ENCODE results near the gene KRT38. TPM values are rescaled to one million over a fixed set of nuclear protein-coding genes. Genes with fewer than 3 reads are reported as not detected.

KRT38 gene
- total RNA-seq, 1 donor from 2014 or later = not detected

DNA sequence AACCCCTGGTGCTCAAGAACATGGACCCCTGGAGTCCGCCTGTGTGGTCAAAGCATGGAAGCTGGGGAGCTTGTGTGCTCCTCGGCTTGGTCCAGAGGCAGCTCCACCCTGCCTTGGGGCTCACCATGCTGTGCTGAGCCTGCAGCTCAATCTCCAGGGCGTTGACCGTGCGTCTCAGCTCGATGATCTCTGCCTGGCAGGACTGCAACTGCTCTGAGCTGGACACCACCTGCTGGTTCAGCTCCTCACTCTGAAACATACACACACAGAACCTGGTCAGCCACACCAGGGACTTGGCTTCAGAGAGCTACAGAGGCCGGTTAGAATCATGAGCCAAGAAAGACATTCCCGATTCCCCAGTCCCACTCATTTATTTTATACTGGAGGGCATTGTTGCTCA is 37.5 kb upstream of the KRT38 start:
- Histone ChIP-seq H3K79me2 (ENCODE audit: low read depth) (no peaks in the 10 kb centered on the region), H2AFZ (replicated peaks) (no peak overlapping the region), H3K4me2 (no peak overlapping the region), H3K27ac (no peak overlapping the region), H3F3A (ENCODE audit: low read depth) (peaks cover under 1% of the 10 kb centered on the region), H3K9me3 (ENCODE audit: low read depth) (no peaks in the 10 kb centered on the region), H3K4me3 (no peak overlapping the region), H4K20me1 (ENCODE audit: low read depth) (no peaks in the 10 kb centered on the region), H3K27me3 (no peaks in the 10 kb centered on the region), H3K36me3 (no peaks in the 10 kb centered on the region), H3K4me1 (peaks cover 2% of the 10 kb centered on the region), H3K9ac (no peak overlapping the region)
- Mint-ChIP-seq H3K36me3 (no peaks in the 10 kb centered on the region), H3K4me1 (peaks cover under 1% of the 10 kb centered on the region), H3K9me3 (peaks cover 2% of the 10 kb centered on the region), H3K27me3 (ENCODE audit: insufficient read depth, low read depth) (no peaks in the 10 kb centered on the region), H3K4me3 (no peak overlapping the region), H3K27ac (no peak overlapping the region)
- TF ChIP-seq CTCF (IDR thresholded peaks at IDR 0.05) (no peak), EZH2 (IDR thresholded peaks at IDR 0.05) (no peak), EZH2phosphoT487 (IDR thresholded peaks at IDR 0.05) (no peak)
- DNase-seq (ENCODE audit: low spot score) = no peak

GRCh38 chr17:41476866-41477815 is 36.4 kb upstream of the KRT38 start:
- H2AFZ ChIP-seq (replicated peaks) = no peak overlapping the region
- H3K27ac Mint-ChIP-seq = no peak overlapping the region
- no peaks in the 10 kb centered on the region for H3K36me3 ChIP-seq
- no peaks in the 10 kb centered on the region for H3K36me3 Mint-ChIP-seq
- H3K79me2 ChIP-seq (ENCODE audit: low read depth) = no peaks in the 10 kb centered on the region
- H3K4me3 Mint-ChIP-seq = no peak overlapping the region
- no peaks in the 10 kb centered on the region for H3K9me3 ChIP-seq (ENCODE audit: low read depth)
- H3K4me3 ChIP-seq = no peak overlapping the region
- H3F3A ChIP-seq (ENCODE audit: low read depth) = no peaks in the 10 kb centered on the region
- no peak overlapping the region for H3K9ac ChIP-seq
- no peak overlapping the region for H3K27ac ChIP-seq
- no peaks in the 10 kb centered on the region for H3K27me3 ChIP-seq
- no peak for DNase-seq (ENCODE audit: low spot score)
- H3K4me2 ChIP-seq = no peak overlapping the region
- no peak for TF ChIP-seq CTCF (IDR thresholded peaks at IDR 0.05)
- TF ChIP-seq EZH2 (IDR thresholded peaks at IDR 0.05) = no peak
- no peak for TF ChIP-seq EZH2phosphoT487 (IDR thresholded peaks at IDR 0.05)
- H3K27me3 Mint-ChIP-seq (ENCODE audit: insufficient read depth, low read depth) = no peaks in the 10 kb centered on the region
- H3K9me3 Mint-ChIP-seq = peaks cover 2% of the 10 kb centered on the region
- no peaks in the 10 kb centered on the region for H3K4me1 Mint-ChIP-seq
- no peaks in the 10 kb centered on the region for H4K20me1 ChIP-seq (ENCODE audit: low read depth)
- H3K4me1 ChIP-seq = no peaks in the 10 kb centered on the region

DNA sequence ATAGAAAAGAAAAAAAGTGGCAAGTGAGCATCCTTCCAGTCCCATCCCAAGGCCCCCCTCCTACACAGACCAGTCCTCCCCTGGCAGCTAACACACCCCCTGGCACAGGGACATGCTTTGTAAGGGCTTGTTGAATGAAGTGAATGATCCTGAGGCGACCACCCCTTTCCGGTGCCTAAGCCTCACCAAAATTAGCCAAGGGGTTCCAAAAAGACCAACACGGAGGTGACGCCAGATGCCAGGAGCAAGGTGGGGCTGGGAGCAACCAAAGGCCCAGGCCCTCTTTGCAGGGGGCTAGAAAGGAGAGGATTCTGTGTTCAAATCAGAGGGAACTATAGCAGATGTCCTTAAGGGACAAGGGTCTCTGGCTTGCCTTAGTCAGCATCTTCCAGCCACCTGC is 34.6 kb upstream of the KRT38 start:
- TF ChIP-seq EZH2 (IDR thresholded peaks at IDR 0.05) (no peak), EZH2phosphoT487 (IDR thresholded peaks at IDR 0.05) (no peak), CTCF (IDR thresholded peaks at IDR 0.05) (no peak)
- Histone ChIP-seq H3K27ac (no peak overlapping the region), H3K79me2 (ENCODE audit: low read depth) (no peaks in the 10 kb centered on the region), H3K4me2 (no peak overlapping the region), H4K20me1 (ENCODE audit: low read depth) (no peaks in the 10 kb centered on the region), H3K27me3 (no peaks in the 10 kb centered on the region), H3K9ac (no peak overlapping the region), H3K4me1 (no peaks in the 10 kb centered on the region), H3K4me3 (no peak overlapping the region), H3F3A (ENCODE audit: low read depth) (no peaks in the 10 kb centered on the region), H3K9me3 (ENCODE audit: low read depth) (no peaks in the 10 kb centered on the region), H2AFZ (replicated peaks) (no peak overlapping the region), H3K36me3 (no peaks in the 10 kb centered on the region)
- DNase-seq (ENCODE audit: low spot score) = no peak
- H3K27ac Mint-ChIP-seq = no peak overlapping the region
- H3K27me3 Mint-ChIP-seq (ENCODE audit: insufficient read depth, low read depth) = no peaks in the 10 kb centered on the region
- no peaks in the 10 kb centered on the region for H3K4me1 Mint-ChIP-seq
- H3K4me3 Mint-ChIP-seq = no peak overlapping the region
- no peaks in the 10 kb centered on the region for H3K36me3 Mint-ChIP-seq
- peaks cover 5% of the 10 kb centered on the region for H3K9me3 Mint-ChIP-seq

All from neural progenitor cell (in vitro differentiated cells).